ENCODE data around the gene TPP1.

Gene TPP1

DNA sequence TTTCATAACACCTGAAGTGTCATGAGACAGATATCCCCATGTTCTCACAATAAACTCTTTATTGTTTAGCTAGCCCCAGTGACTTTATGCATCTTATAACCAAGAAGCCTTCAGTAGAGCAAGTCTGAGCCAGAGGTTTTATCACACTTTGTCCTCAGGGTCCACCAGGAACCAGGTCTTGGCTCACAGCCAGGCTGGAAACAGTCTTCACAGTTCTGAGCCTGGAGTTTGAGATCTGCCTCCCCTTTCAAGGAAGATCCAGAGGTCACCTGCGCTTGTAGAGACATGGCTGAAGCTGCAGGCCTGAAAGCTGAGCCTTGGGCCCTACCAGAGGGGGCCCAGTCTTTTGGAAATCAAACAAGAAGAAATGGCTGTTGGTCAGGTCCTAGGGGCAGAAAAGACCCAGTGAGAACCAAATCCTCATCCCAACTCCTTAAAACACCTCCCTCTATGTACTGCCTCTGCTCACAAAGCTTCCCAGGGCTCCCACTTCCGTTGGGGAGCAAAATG, 19.3 kb downstream of the TPP1 start:
- TF ChIP-seq, protein P1, sequence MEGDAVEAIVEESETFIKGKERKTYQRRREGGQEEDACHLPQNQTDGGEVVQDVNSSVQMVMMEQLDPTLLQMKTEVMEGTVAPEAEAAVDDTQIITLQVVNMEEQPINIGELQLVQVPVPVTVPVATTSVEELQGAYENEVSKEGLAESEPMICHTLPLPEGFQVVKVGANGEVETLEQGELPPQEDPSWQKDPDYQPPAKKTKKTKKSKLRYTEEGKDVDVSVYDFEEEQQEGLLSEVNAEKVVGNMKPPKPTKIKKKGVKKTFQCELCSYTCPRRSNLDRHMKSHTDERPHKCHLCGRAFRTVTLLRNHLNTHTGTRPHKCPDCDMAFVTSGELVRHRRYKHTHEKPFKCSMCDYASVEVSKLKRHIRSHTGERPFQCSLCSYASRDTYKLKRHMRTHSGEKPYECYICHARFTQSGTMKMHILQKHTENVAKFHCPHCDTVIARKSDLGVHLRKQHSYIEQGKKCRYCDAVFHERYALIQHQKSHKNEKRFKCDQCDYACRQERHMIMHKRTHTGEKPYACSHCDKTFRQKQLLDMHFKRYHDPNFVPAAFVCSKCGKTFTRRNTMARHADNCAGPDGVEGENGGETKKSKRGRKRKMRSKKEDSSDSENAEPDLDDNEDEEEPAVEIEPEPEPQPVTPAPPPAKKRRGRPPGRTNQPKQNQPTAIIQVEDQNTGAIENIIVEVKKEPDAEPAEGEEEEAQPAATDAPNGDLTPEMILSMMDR (IDR thresholded peaks at IDR 0.05; ENCODE audit: low read depth, low read length), result no peak
- no peak for DNase-seq (ENCODE audit: extremely low read depth, low read depth)

DNA sequence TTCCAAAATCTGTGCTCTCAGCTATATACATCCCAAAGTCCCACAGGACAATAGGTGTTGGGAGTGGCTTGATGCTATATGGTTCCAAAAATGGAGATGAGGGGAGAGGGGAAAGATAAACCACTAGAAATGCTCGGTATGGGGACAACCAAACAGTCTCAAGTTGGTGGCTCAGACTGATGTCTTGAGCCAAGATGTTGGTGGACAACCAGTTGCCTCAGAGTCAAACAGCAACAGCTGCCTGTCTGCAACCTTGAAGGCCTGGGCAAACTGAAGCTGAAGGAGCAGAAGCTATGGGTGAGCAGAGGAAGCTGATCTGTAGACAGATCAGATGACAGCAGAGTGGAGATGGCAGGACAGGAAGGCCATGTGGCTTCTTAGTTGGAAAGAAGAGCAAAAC, 19.8 kb downstream of the TPP1 start:
- TF ChIP-seq, protein P1 (IDR thresholded peaks at IDR 0.05; ENCODE audit: low read depth, low read length), result no peak

DNA sequence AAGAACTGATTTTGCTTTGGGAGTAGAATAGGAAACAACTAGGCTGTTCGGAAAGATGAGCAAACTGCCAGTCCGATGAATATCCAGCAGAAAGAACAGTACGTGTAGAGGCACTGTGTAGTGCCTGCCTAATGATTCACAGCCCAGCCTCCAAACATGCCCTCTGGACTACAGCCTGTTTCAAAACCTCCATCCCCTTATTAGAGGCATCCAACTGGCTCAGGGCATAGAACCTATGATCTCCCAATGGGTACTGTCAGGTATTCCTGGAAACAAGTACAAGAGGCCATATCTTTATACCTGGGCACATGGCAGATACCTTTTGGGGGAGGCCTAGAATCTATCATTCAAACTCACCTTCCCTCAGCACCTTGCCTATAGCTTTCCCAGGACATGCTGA, 20.7 kb downstream of the TPP1 start:
- TF ChIP-seq, protein P1 (IDR thresholded peaks at IDR 0.05; ENCODE audit: low read depth, low read length), result no peak

More for the DNA sequence above, 19.8 kb downstream of the TPP1 start:
- no peak for DNase-seq (ENCODE audit: extremely low read depth, low read depth)

DNA sequence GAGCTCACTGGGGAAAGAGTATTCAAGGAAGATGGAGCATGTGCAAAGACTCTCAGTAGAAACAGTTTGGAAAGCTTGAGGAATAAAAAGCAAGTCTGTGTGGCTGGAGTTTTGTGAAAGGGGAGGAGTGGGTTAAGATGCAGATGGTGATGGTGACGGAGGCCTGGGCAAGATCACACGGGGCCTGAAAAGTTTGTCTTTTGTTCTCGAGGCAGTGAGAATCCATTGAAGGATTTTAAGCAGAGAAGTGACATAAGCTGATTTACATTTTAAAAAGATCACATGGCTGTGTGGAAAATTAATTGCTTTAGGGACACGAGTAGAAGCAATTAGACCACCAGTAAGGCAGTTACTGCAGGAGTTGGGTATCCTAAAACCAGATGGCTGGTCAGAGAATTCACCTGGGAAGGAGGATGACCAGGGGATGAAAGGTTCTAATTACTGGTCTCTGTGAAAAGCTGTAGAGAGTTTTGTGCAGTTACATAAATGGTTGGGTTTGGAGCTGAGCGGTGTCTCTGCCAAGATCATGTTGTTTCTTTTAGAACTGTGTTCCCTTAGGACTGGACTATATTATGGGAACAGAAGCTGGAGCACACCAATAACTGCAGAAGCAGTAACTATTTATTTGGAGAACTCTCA, 22.9 kb downstream of the TPP1 start:
- DNase-seq (ENCODE audit: extremely low read depth, low read depth), result no peak
- TF ChIP-seq, protein P1 (IDR thresholded peaks at IDR 0.05; ENCODE audit: low read depth, low read length), result no peak

More for the DNA sequence above, 20.7 kb downstream of the TPP1 start:
- DNase-seq (ENCODE audit: extremely low read depth, low read depth), result no peak

DNA sequence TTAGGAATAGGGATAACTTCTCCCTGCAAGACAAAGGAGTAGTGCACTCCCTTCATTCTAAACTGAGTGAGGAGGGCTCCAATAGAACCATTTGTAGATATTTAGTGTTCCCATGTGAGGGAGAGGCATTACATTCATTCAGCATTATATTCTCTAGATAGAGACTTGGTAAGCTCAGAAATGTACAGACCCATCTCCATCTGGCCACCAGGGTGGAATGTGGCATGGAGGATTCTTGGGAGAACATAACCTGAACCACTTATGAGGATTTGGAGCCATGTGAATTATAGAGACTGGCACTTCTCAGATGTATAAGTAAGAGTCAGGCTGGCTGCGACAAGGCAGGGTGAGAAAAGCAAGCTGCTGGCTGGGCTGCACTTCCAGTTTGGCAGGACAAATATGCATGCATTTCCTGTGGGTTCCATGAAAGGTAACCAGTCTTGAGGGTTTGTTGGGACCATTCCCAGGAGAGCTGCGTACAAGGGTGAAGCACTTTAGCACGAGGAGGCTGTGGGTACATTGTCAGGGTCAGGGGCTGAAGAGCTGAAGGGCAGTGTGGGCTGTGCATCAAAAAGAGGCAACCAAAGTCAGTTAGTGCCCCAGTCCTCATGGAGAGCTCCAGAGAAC, 25.0 kb downstream of the TPP1 start:
- TF ChIP-seq, protein P1 (IDR thresholded peaks at IDR 0.05; ENCODE audit: low read depth, low read length), result no peak
- DNase-seq (ENCODE audit: extremely low read depth, low read depth), result no peak

DNA sequence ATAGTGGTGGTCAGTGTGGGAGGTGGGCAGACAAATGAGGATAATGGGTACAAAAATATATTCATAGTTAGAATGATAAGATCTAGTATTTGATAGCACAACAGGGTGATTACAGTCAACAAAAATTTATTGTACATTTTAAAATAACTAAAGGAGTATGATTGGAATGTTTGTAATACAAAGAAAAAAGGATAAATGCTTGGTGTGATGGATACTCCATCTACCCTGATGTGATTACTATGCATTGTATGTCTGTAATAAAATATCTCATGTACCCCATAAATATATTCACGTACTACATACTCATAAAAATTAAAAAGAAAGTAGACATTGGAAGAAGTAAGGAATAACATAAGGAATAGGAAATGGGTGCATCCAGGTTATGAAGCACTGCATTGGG, 31.2 kb downstream of the TPP1 start:
- no peak for DNase-seq (ENCODE audit: extremely low read depth, low read depth)
- TF ChIP-seq, protein P1 (IDR thresholded peaks at IDR 0.05; ENCODE audit: low read depth, low read length), result no peak

DNA sequence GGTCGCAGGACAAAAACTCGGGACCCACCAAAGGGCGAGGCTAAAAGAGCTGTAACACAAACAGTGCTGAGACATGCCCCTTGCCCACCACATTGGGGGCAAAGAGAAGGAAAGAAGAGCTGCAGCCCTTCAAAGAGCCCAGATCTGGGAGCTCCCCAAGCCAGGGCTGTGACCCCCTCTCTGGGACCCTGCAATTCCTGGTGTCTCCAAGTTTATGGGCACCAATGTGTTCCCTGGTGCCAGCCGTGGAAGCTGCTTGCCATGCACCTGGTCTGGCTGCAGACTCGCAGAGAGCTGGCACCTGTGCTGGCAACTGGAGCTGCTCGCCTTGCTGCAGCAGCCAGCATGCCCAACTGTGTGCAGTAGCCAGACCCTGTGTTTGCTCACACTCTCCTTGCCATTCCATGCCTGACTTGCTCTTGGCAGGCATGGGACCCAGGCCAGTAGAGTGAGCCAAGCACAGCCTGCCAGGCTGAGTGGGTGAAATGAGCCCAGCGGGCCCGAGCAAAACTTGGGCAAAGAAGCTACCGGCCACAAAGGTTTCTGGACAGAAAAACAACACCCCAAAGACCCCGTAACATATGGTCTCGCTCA, 31.8 kb downstream of the TPP1 start:
- TF ChIP-seq, protein P1 (IDR thresholded peaks at IDR 0.05; ENCODE audit: low read depth, low read length), result no peak
- no peak for DNase-seq (ENCODE audit: extremely low read depth, low read depth)
